ENCODE results near the gene EHBP1L1.

The EHBP1L1 gene

GRCh38 chr11:65590240-65590738 lies 14.4 kb downstream of the EHBP1L1 start:
- H3K36me3 ChIP-seq (ENCODE audit: control insufficient read depth in 1 of 2, insufficient read depth in 2 of 2, low read depth in 1 of 2, low read length in 2 of 2): peaks cover 44 to 47% of the 10 kb centered on the region in 2 experiments
- H3K18ac ChIP-seq (ENCODE audit: low read depth in 1 of 2, low read length in 2 of 2): no peak overlapping the region
- H3K27me3 ChIP-seq (ENCODE audit: control insufficient read depth in 1 of 2, insufficient read depth in 1 of 2, low read length in 2 of 2): no peaks in the 10 kb centered on the region
- H3K14ac ChIP-seq (ENCODE audit: low read length in 2 of 2): no peak overlapping the region
- H3K9ac ChIP-seq (ENCODE audit: low read length): no peak overlapping the region
- H4K91ac ChIP-seq (ENCODE audit: low read length): no peak overlapping the region
- no peak overlapping the region for H4K8ac ChIP-seq (ENCODE audit: low read length)
- no peak for DNase-seq
- H3K4me3 ChIP-seq (ENCODE audit: insufficient read depth in 1 of 2, low read depth in 1 of 2, low read length in 2 of 2): no peak overlapping the region
- no peak overlapping the region for H2BK120ac ChIP-seq (ENCODE audit: low read depth, low read length)
- H3K4me1 ChIP-seq (ENCODE audit: control insufficient read depth, insufficient read depth, low read depth, low read length): peaks cover 40% of the 10 kb centered on the region
- H3K27ac ChIP-seq (ENCODE audit: low read length, poor library complexity, severe bottlenecking): no peak overlapping the region
- no peaks in the 10 kb centered on the region for H3K9me3 ChIP-seq (ENCODE audit: control insufficient read depth, low read length)
- no peak overlapping the region for H3K4me2 ChIP-seq (ENCODE audit: low read length, poor library complexity, severe bottlenecking)
- no peak overlapping the region for H3K23ac ChIP-seq (ENCODE audit: low read length in 2 of 2)
- no peak overlapping the region for H2BK15ac ChIP-seq (ENCODE audit: low read depth, poor library complexity, severe bottlenecking)
- H2BK12ac ChIP-seq (ENCODE audit: low read length in 2 of 2): no peak overlapping the region
- H2AFZ ChIP-seq (ENCODE audit: low read depth, low read length): no peak overlapping the region
- peaks cover 14% of the 10 kb centered on the region for H3K79me1 ChIP-seq (replicated peaks; ENCODE audit: low read length, poor library complexity, severe bottlenecking)
- H2BK5ac ChIP-seq (ENCODE audit: low read depth, low read length, poor library complexity, severe bottlenecking): no peak overlapping the region
- no peak overlapping the region for H2AK5ac ChIP-seq (ENCODE audit: low read length, severe bottlenecking)
- WGBS: 92% methylated on average over 8 of the region's 8 CpGs
- no peak overlapping the region for H3K4ac ChIP-seq (ENCODE audit: low read depth in 1 of 2, low read length in 2 of 2)

- no peak overlapping the region for H3K27ac ChIP-seq (ENCODE audit: low read length, poor library complexity, severe bottlenecking)
- H3K4me3 ChIP-seq (ENCODE audit: insufficient read depth in 1 of 2, low read depth in 1 of 2, low read length in 2 of 2): peak overlapping the region in 1 of 2 experiments; percentile 45
- H3K27me3 ChIP-seq (ENCODE audit: control insufficient read depth in 1 of 2, insufficient read depth in 1 of 2, low read length in 2 of 2): no peaks in the 10 kb centered on the region
- no peak overlapping the region for H2AK5ac ChIP-seq (ENCODE audit: low read length, severe bottlenecking)
- no peak overlapping the region for H2BK5ac ChIP-seq (ENCODE audit: low read depth, low read length, poor library complexity, severe bottlenecking)
- H3K9ac ChIP-seq (ENCODE audit: low read length): no peak overlapping the region
- peaks cover 42% of the 10 kb centered on the region for H3K4me1 ChIP-seq (ENCODE audit: control insufficient read depth, insufficient read depth, low read depth, low read length)
- H3K23ac ChIP-seq (ENCODE audit: low read length in 2 of 2): peak overlapping the region in 1 of 2 experiments; percentile 70
- H3K4me2 ChIP-seq (ENCODE audit: low read length, poor library complexity, severe bottlenecking): peak overlapping the region; percentile 74
- no peaks in the 10 kb centered on the region for H3K9me3 ChIP-seq (ENCODE audit: control insufficient read depth, low read length)
- H3K14ac ChIP-seq (ENCODE audit: low read length in 2 of 2): peak overlapping the region in 1 of 2 experiments; percentile 23
- H3K18ac ChIP-seq (ENCODE audit: low read depth in 1 of 2, low read length in 2 of 2): peak overlapping the region; percentile 26 to 61
- H2AFZ ChIP-seq (ENCODE audit: low read depth, low read length): no peak overlapping the region
- H4K8ac ChIP-seq (ENCODE audit: low read length): peak overlapping the region; percentile 82
- peak overlapping the region; percentile 68 to 85 for H3K4ac ChIP-seq (ENCODE audit: low read depth in 1 of 2, low read length in 2 of 2)
- peaks cover 32 to 45% of the 10 kb centered on the region in 2 experiments for H3K36me3 ChIP-seq (ENCODE audit: control insufficient read depth in 1 of 2, insufficient read depth in 2 of 2, low read depth in 1 of 2, low read length in 2 of 2)
- no peak overlapping the region for H2BK120ac ChIP-seq (ENCODE audit: low read depth, low read length)
- peak overlapping the region; percentile 73 for H4K91ac ChIP-seq (ENCODE audit: low read length)
- peaks cover 14% of the 10 kb centered on the region for H3K79me1 ChIP-seq (replicated peaks; ENCODE audit: low read length, poor library complexity, severe bottlenecking)
- peak overlapping the region; percentile 86 for H2BK15ac ChIP-seq (ENCODE audit: low read depth, poor library complexity, severe bottlenecking)
- peak; percentile 81 for DNase-seq
- 13% methylated on average over 106 of the region's 106 CpGs for WGBS
- H2BK12ac ChIP-seq (ENCODE audit: low read length in 2 of 2): peak overlapping the region; percentile 59 to 64
These were observed 16.3 kb downstream of the EHBP1L1 start for GRCh38 chr11:65591939-65592857.

GRCh38 chr11:65592858-65593517 lies 17.1 kb downstream of the EHBP1L1 start:
- Histone ChIP-seq H3K9ac (ENCODE audit: low read length) (no peak overlapping the region), H3K4me1 (ENCODE audit: control insufficient read depth, insufficient read depth, low read depth, low read length) (peaks cover 40% of the 10 kb centered on the region), H2BK120ac (ENCODE audit: low read depth, low read length) (no peak overlapping the region), H3K14ac (ENCODE audit: low read length in 2 of 2) (no peak overlapping the region), H3K4me2 (ENCODE audit: low read length, poor library complexity, severe bottlenecking) (no peak overlapping the region), H4K91ac (ENCODE audit: low read length) (no peak overlapping the region), H3K79me1 (replicated peaks; ENCODE audit: low read length, poor library complexity, severe bottlenecking) (peaks cover 13% of the 10 kb centered on the region), H3K18ac (ENCODE audit: low read depth in 1 of 2, low read length in 2 of 2) (no peak overlapping the region), H3K36me3 (ENCODE audit: control insufficient read depth in 1 of 2, insufficient read depth in 2 of 2, low read depth in 1 of 2, low read length in 2 of 2) (peaks cover 35 to 53% of the 10 kb centered on the region in 2 experiments), H3K27me3 (ENCODE audit: control insufficient read depth in 1 of 2, insufficient read depth in 1 of 2, low read length in 2 of 2) (no peaks in the 10 kb centered on the region), H4K8ac (ENCODE audit: low read length) (no peak overlapping the region), H2AK5ac (ENCODE audit: low read length, severe bottlenecking) (peak overlapping the region; percentile 15), H3K27ac (ENCODE audit: low read length, poor library complexity, severe bottlenecking) (no peak overlapping the region), H3K23ac (ENCODE audit: low read length in 2 of 2) (no peak overlapping the region), H3K4me3 (ENCODE audit: insufficient read depth in 1 of 2, low read depth in 1 of 2, low read length in 2 of 2) (peak overlapping the region in 1 of 2 experiments; percentile 9), H2BK15ac (ENCODE audit: low read depth, poor library complexity, severe bottlenecking) (no peak overlapping the region), H3K4ac (ENCODE audit: low read depth in 1 of 2, low read length in 2 of 2) (peak overlapping the region in 1 of 2 experiments; percentile 68), H2BK5ac (ENCODE audit: low read depth, low read length, poor library complexity, severe bottlenecking) (no peak overlapping the region), H2AFZ (ENCODE audit: low read depth, low read length) (no peak overlapping the region), H3K9me3 (ENCODE audit: control insufficient read depth, low read length) (no peaks in the 10 kb centered on the region), H2BK12ac (ENCODE audit: low read length in 2 of 2) (no peak overlapping the region)
- DNase-seq: no peak
- 84% methylated on average over 21 of the region's 22 CpGs for WGBS

Data from mesenchymal stem cell (in vitro differentiated cells and primary cell).